Neural cell (in vitro differentiated cells): Measurements from ENCODE around the gene CRNKL1. TPM values are rescaled to one million over a fixed set of nuclear protein-coding genes. Genes with fewer than 3 reads are reported as not detected.

Experiments
- H2AFZ ChIP-seq: fragments of 200-600, 300-800 bp; sonication (generic), shearing (Covaris generic); 2 replicates; pipeline ENCODE4 v1.6.0; 2014; ENCODE audit warnings: low read depth, mild to moderate bottlenecking, antibody characterized with exemption, low read length, moderate library complexity
- H3F3A ChIP-seq: fragments of 200-600 bp; shearing (Covaris generic); 2 replicates; pipeline ENCODE4 v1.6.1; 2016; ENCODE audit warnings: mild to moderate bottlenecking, moderate library complexity, mixed read lengths, antibody characterized with exemption, low read length; ENCODE audit not compliant: insufficient read depth, poor library complexity, severe bottlenecking
- H3K27ac ChIP-seq: fragments of 200-600, 300-800 bp; sonication (generic), shearing (Covaris generic); 2 replicates; pipeline ENCODE4 v1.5.1; 2014; ENCODE audit warnings: mild to moderate bottlenecking, low read length, moderate library complexity
- H3K27me3 ChIP-seq: fragments of 300-800, 200-600 bp; sonication (generic), shearing (Covaris generic); 2 replicates; pipeline ENCODE4 v1.6.0; 2014; ENCODE audit warnings: mild to moderate bottlenecking, low read depth, low read length, moderate library complexity; ENCODE audit not compliant: insufficient read depth
- H3K36me3 ChIP-seq: fragments of 300-800, 200-600 bp; sonication (generic), shearing (Covaris generic); 2 replicates; pipeline ENCODE4 v1.5.1; 2014; ENCODE audit warnings: mild to moderate bottlenecking, antibody characterized with exemption, low read length, moderate library complexity; ENCODE audit not compliant: insufficient read depth
- H3K4me2 ChIP-seq: fragments of 300-800, 200-600 bp; sonication (generic), shearing (Covaris generic); 2 replicates; pipeline ENCODE4 v1.6.0; 2014; ENCODE audit warnings: mild to moderate bottlenecking, low read length
- H3K4me3 ChIP-seq: fragments of 300-800, 200-600 bp; sonication (generic), shearing (Covaris generic); 2 replicates; pipeline ENCODE4 v1.5.1; 2014; ENCODE audit warnings: mild to moderate bottlenecking, low read length, moderate library complexity
- H3K79me2 ChIP-seq: fragments of 200-600 bp; shearing (Covaris generic); replicated peaks from 2 replicates; pipeline ENCODE4 v1.6.0; 2014; ENCODE audit warnings: mild to moderate bottlenecking, low read length, moderate library complexity; ENCODE audit not compliant: insufficient read depth
- H3K9ac ChIP-seq: fragments of 300-800, 200-600 bp; sonication (generic), shearing (Covaris generic); 2 replicates; pipeline ENCODE4 v1.6.1; 2016; ENCODE audit warnings: mild to moderate bottlenecking, low read length, mixed read lengths
- H3K9me2 ChIP-seq: fragments of 200-600 bp; shearing (Covaris generic); 2 replicates; pipeline ENCODE4 v1.6.1; 2016; ENCODE audit warnings: mild to moderate bottlenecking, low read length, mixed read lengths; ENCODE audit not compliant: insufficient read depth
- H3K9me3 ChIP-seq: fragments of 200-600, 300-800 bp; sonication (generic), shearing (Covaris generic); 2 replicates; pipeline ENCODE4 v1.6.1; 2016; ENCODE audit warnings: mild to moderate bottlenecking, mixed run types, low read length, moderate library complexity, mixed read lengths
- H4K20me1 ChIP-seq: fragments of 200-600 bp; shearing (Covaris generic); 2 replicates; pipeline ENCODE4 v1.6.1; 2016; ENCODE audit warnings: mild to moderate bottlenecking, mixed run types; ENCODE audit not compliant: insufficient read depth
- CTCF ChIP-seq: fragments of 450-650 bp; IDR thresholded peaks from 2 replicates; pipeline ENCODE4 v1.5.1; 2014; ENCODE audit warnings: antibody characterized with exemption, mild to moderate bottlenecking, moderate library complexity; ENCODE audit not compliant: poor library complexity, severe bottlenecking
- EP300 ChIP-seq: fragments of 450-650 bp; conservative IDR thresholded peaks from 2 replicates; pipeline ENCODE4 v1.6.1; 2014; ENCODE audit warnings: antibody characterized with exemption, mild to moderate bottlenecking, moderate library complexity; ENCODE audit not compliant: poor library complexity, severe bottlenecking
- EZH2 ChIP-seq: fragments of 200-600, 300-800 bp; shearing (Covaris generic), sonication (generic); IDR thresholded peaks from 2 replicates; pipeline ENCODE4 v1.6.1; 2014; ENCODE audit warnings: antibody characterized with exemption, low read length, borderline replicate concordance, mild to moderate bottlenecking; ENCODE audit not compliant: insufficient read depth, poor library complexity, severe bottlenecking
- MXI1 ChIP-seq: fragments of 450-650 bp; conservative IDR thresholded peaks from 2 replicates; pipeline ENCODE4 v1.6.1; 2014; ENCODE audit warnings: antibody characterized with exemption, mild to moderate bottlenecking; ENCODE audit not compliant: poor library complexity, severe bottlenecking
- POLR2AphosphoS5 ChIP-seq: IDR thresholded peaks from 2 replicates; pipeline ENCODE4 v1.6.1; 2012
- RAD21 ChIP-seq: fragments of 450-650 bp; conservative IDR thresholded peaks from 2 replicates; pipeline ENCODE4 v1.6.1; 2014; ENCODE audit warnings: antibody characterized with exemption, mild to moderate bottlenecking, moderate library complexity
- REST ChIP-seq: IDR thresholded peaks from 2 replicates; pipeline ENCODE4 v1.6.1; 2012; ENCODE audit warnings: borderline replicate concordance
- SMC3 ChIP-seq: fragments of 450-650 bp; conservative IDR thresholded peaks from 2 replicates; pipeline ENCODE4 v1.6.1; 2014; ENCODE audit warnings: antibody characterized with exemption, mild to moderate bottlenecking, moderate library complexity; ENCODE audit not compliant: poor library complexity
- TAF1 ChIP-seq: IDR thresholded peaks from 2 replicates; pipeline ENCODE4 v1.6.1; 2012; ENCODE audit warnings: low read depth
- polyA plus RNA-seq: library from polyadenylated mRNA; depleted of rRNA; stranded (reverse); fragments of >200 nt; gene quantifications from 2 replicates; pipeline ENCODE4 v1.2.3, GENCODE V29; 2014

The CRNKL1 gene
- polyA plus RNA-seq, 1 donor from 2014 or later, result 27.0 TPM

GRCh38 chr20:20018366-20018765 is 33.9 kb downstream of the CRNKL1 start:
- peak overlapping the region; percentile 75 for H3K9ac ChIP-seq

GRCh38 chr20:20017844-20018185 is 34.5 kb downstream of the CRNKL1 start:
- H3K27ac ChIP-seq, result peak overlapping the region; percentile 60
- peaks cover 43% of the 10 kb centered on the region for H3K79me2 ChIP-seq
- TF ChIP-seq RAD21, result no peak
- TF ChIP-seq CTCF, result no peak
- no peak for TF ChIP-seq SMC3
- TF ChIP-seq EZH2, result no peak
- no peak for TF ChIP-seq TAF1
- TF ChIP-seq EP300, result no peak

More at GRCh38 chr20:20018366-20018765, 33.9 kb downstream of the CRNKL1 start:
- Histone ChIP-seq H3K27me3 (no peaks in the 10 kb centered on the region), H3K9me2 (no peaks in the 10 kb centered on the region), H3K9me3 (no peaks in the 10 kb centered on the region), H3K27ac (no peak overlapping the region), H3K4me2 (peak overlapping the region; percentile 88), H4K20me1 (no peaks in the 10 kb centered on the region), H3K4me3 (peak overlapping the region; percentile 95), H3K79me2 (peaks cover 44% of the 10 kb centered on the region), H2AFZ (no peak overlapping the region), H3F3A (no peaks in the 10 kb centered on the region), H3K36me3 (no peaks in the 10 kb centered on the region)
- TF ChIP-seq MXI1 (no peak), SMC3 (no peak), EP300 (no peak), EZH2 (no peak), POLR2AphosphoS5 (no peak), TAF1 (no peak), CTCF (no peak), REST (no peak), RAD21 (no peak)

More at GRCh38 chr20:20017844-20018185, 34.5 kb downstream of the CRNKL1 start:
- Histone ChIP-seq H3K27me3 (no peaks in the 10 kb centered on the region), H3K9me3 (no peaks in the 10 kb centered on the region), H3K9me2 (no peaks in the 10 kb centered on the region), H3K36me3 (no peaks in the 10 kb centered on the region), H4K20me1 (no peaks in the 10 kb centered on the region), H2AFZ (peak overlapping the region; percentile 73), H3F3A (no peaks in the 10 kb centered on the region), H3K4me2 (peak overlapping the region; percentile 88), H3K4me3 (peak overlapping the region; percentile 95), H3K9ac (peak overlapping the region; percentile 75)
